Osteoblast (primary cell): ENCODE measurements around the gene ZDHHC11B. TPM values are rescaled to one million over a fixed set of nuclear protein-coding genes. Genes with fewer than 3 reads are reported as not detected.
A peak's percentile ranks its signal among the peaks of the same experiment; 100 is the strongest.
"Not testable (repeated sequence)": the region's sequence is repeated elsewhere in the genome, so short reads cannot be mapped to it uniquely, and the experiment has no call there.

Experiments used
- DNase-seq: peaks from one replicate; pipeline ENCODE4 v3.0.0; 2011; ENCODE audit warnings: low spot score, mixed read lengths; ENCODE audit not compliant: insufficient read length; ENCODE audit errors: missing footprints
- H2AFZ ChIP-seq: 2 replicates; pipeline ENCODE4 v1.6.0; 2011; ENCODE audit warnings: mild to moderate bottlenecking, low read length
- H3K27ac ChIP-seq: 2 replicates; pipeline ENCODE4 v1.5.1; 2011; ENCODE audit warnings: mild to moderate bottlenecking, low read depth, low read length, moderate library complexity
- H3K27me3 ChIP-seq: 2 replicates; pipeline ENCODE4 v1.6.0; 2012; ENCODE audit warnings: mild to moderate bottlenecking, control low read depth, inconsistent platforms, low read length, moderate library complexity; ENCODE audit not compliant: insufficient read depth
- H3K36me3 ChIP-seq: 2 replicates; pipeline ENCODE4 v1.5.1; 2011; ENCODE audit warnings: mild to moderate bottlenecking, low read length, control low read depth, moderate library complexity; ENCODE audit not compliant: insufficient read depth
- H3K4me1 ChIP-seq: 2 replicates; pipeline ENCODE4 v1.5.1; 2011; ENCODE audit warnings: mild to moderate bottlenecking, low read length, control low read depth, moderate library complexity; ENCODE audit not compliant: insufficient read depth
- H3K4me2 ChIP-seq: 2 replicates; pipeline ENCODE4 v1.6.0; 2011; ENCODE audit warnings: mild to moderate bottlenecking, low read length; ENCODE audit not compliant: insufficient read depth
- H3K4me3 ChIP-seq: fragments of 200-600 bp; sonication (generic); 3 replicates; pipeline ENCODE4 v1.5.1; 2012; ENCODE audit warnings: mild to moderate bottlenecking, low read length, inconsistent platforms; ENCODE audit not compliant: insufficient read depth
- H3K79me2 ChIP-seq: 2 replicates; pipeline ENCODE4 v1.6.0; 2012; ENCODE audit warnings: mild to moderate bottlenecking, low read length, control low read depth, inconsistent platforms; ENCODE audit not compliant: insufficient read depth
- H3K9me3 ChIP-seq: 2 replicates; pipeline ENCODE4 v1.5.1; 2011; ENCODE audit warnings: low read depth, low read length, control low read depth
- H4K20me1 ChIP-seq: 2 replicates; pipeline ENCODE4 v1.6.0; 2012; ENCODE audit warnings: mild to moderate bottlenecking, low read length, control low read depth; ENCODE audit not compliant: insufficient read depth
- CTCF ChIP-seq: IDR thresholded peaks from 2 replicates; pipeline ENCODE4 v1.5.1; 2011; ENCODE audit warnings: mild to moderate bottlenecking, low read depth, low read length, moderate library complexity; ENCODE audit errors: extremely low read depth
- total RNA-seq: library from RNA; depleted of rRNA; stranded (reverse); fragments of >200 nt; gene quantifications from 2 replicates; pipeline ENCODE4 v1.2.3, GENCODE V29; 2012

ZDHHC11B gene
- total RNA-seq, 1 donor: not detected

- Histone ChIP-seq H3K27me3 (peaks cover 7% of the 10 kb centered on the region), H3K9me3 (no peaks in the 10 kb centered on the region), H3K79me2 (no peaks in the 10 kb centered on the region), H3K36me3 (no peaks in the 10 kb centered on the region), H3K27ac (no peak overlapping the region), H2AFZ (no peak overlapping the region), H4K20me1 (no peaks in the 10 kb centered on the region), H3K4me1 (no peaks in the 10 kb centered on the region), H3K4me2 (no peak overlapping the region), H3K4me3 (no peak overlapping the region)
- peak; percentile 14 for DNase-seq
- TF ChIP-seq CTCF: no peak
Observed at GRCh38 chr5:773517-774264, 10.8 kb downstream of the ZDHHC11B start.

GRCh38 chr5:772931-773330 is 11.6 kb downstream of the ZDHHC11B start:
- not testable (repeated sequence) for H3K36me3 ChIP-seq, H4K20me1 ChIP-seq, H3K27ac ChIP-seq, H2AFZ ChIP-seq, H3K27me3 ChIP-seq, H3K4me2 ChIP-seq, H3K9me3 ChIP-seq, H3K79me2 ChIP-seq, DNase-seq, H3K4me3 ChIP-seq, H3K4me1 ChIP-seq

- H2AFZ ChIP-seq, H3K4me1 ChIP-seq, H3K36me3 ChIP-seq, H4K20me1 ChIP-seq, H3K4me3 ChIP-seq, H3K4me2 ChIP-seq, DNase-seq, H3K79me2 ChIP-seq, H3K27ac ChIP-seq, H3K9me3 ChIP-seq, H3K27me3 ChIP-seq: not testable (repeated sequence)
Observed at GRCh38 chr5:772547-772890, 12.0 kb downstream of the ZDHHC11B start.

GRCh38 chr5:771841-772546 is 12.5 kb downstream of the ZDHHC11B start:
- H2AFZ ChIP-seq, H3K4me3 ChIP-seq, H4K20me1 ChIP-seq, H3K79me2 ChIP-seq, H3K27ac ChIP-seq, H3K4me1 ChIP-seq, H3K27me3 ChIP-seq, H3K9me3 ChIP-seq, H3K36me3 ChIP-seq, H3K4me2 ChIP-seq, DNase-seq: not testable (repeated sequence)

GRCh38 chr5:771087-771781 is 13.3 kb downstream of the ZDHHC11B start:
- not testable (repeated sequence) for H3K4me2 ChIP-seq, H3K79me2 ChIP-seq, H3K4me3 ChIP-seq, H4K20me1 ChIP-seq, H3K27ac ChIP-seq, H3K4me1 ChIP-seq, H2AFZ ChIP-seq, H3K36me3 ChIP-seq, H3K27me3 ChIP-seq, H3K9me3 ChIP-seq
- DNase-seq: peak; percentile 34

- H2AFZ ChIP-seq, H3K4me2 ChIP-seq, H3K9me3 ChIP-seq, H3K36me3 ChIP-seq, H3K79me2 ChIP-seq, H4K20me1 ChIP-seq, DNase-seq, H3K27ac ChIP-seq, H3K4me3 ChIP-seq, H3K27me3 ChIP-seq, H3K4me1 ChIP-seq: not testable (repeated sequence)
Observed at GRCh38 chr5:770585-770984, 13.9 kb downstream of the ZDHHC11B start.

GRCh38 chr5:769485-770145 is 14.9 kb downstream of the ZDHHC11B start:
- H3K36me3 ChIP-seq, H3K4me3 ChIP-seq, H3K4me2 ChIP-seq, H2AFZ ChIP-seq, H3K9me3 ChIP-seq, H3K79me2 ChIP-seq, DNase-seq, H3K4me1 ChIP-seq, H3K27me3 ChIP-seq, H4K20me1 ChIP-seq, H3K27ac ChIP-seq: not testable (repeated sequence)
